Epithelial cell of proximal tubule (primary cell): ENCODE measurements around the gene RGS10. TPM values are rescaled to one million over a fixed set of nuclear protein-coding genes. Genes with fewer than 3 reads are reported as not detected.
A peak's percentile ranks its signal among the peaks of the same experiment; 100 is the strongest.

Experiments used
- DNase-seq: peaks from one replicate; pipeline ENCODE4 v3.0.0-alpha.2; 2011; ENCODE audit warnings: low read depth
- H3K4me3 ChIP-seq: 2 replicates; pipeline ENCODE4 v1.5.1; 2011; ENCODE audit warnings: low read depth, mild to moderate bottlenecking, low read length
- CTCF ChIP-seq: conservative IDR thresholded peaks from 2 replicates; pipeline ENCODE4 v1.5.1; 2012; ENCODE audit warnings: low read depth, mild to moderate bottlenecking, low read length
- total RNA-seq: library from RNA; depleted of rRNA; stranded (reverse); fragments of >200 nt; gene quantifications from 2 replicates; pipeline ENCODE4 v1.2.3, GENCODE V29; 2015

RGS10 gene
- total RNA-seq, 1 donor from 2014 or later = 85.9 TPM

DNA sequence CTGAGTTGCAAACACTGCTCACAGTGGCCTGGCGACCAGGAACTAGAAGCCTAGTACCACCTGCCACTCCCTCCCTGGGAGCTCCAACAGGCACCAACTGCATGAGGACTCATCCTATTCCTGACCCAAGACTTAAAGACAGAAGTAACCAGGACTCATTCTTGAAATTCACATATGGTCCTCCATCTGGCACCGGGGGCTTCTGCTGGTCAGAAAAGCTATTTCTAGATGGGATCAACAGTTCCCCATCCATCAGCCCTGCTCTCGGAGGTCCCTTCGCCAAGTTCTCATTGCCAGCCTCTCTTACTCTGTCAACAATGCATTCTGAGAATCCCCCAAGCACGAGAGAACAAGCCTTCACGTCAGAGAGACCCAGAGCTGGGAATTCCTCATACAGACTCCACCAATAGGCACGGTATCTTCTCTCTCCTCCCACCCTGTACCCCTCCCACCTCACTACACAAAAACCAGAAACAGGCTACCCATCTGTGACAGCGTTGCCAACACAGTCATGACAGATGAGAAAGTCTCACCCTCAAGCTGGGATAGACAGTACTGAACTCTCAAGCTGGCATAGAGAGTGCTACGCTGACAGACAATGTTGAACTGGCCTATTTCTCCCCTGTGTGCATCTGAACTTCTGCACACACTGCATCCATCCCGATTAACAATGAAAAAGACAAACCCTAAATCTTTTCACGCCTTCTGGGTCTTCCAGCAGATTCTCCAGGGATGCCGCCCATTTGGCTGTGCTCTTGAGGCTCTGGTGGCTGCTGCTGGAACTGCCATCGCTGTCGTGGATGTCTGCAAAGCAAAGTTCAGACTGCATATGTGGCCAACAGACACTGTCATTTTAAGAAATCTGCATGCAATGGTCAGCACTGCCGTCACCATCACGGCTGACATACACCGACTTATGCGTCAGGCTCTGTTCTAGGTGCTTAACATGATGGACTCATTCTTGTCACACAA lies 15.6 kb downstream of the RGS10 start:
- peak; percentile 25 for TF ChIP-seq CTCF
- no peak overlapping the region for H3K4me3 ChIP-seq
- DNase-seq = no peak

- no peak for DNase-seq
- H3K4me3 ChIP-seq = no peak overlapping the region
- TF ChIP-seq CTCF = no peak
Observed at GRCh38 chr10:119526149-119526548, 16.4 kb downstream of the RGS10 start.

DNA sequence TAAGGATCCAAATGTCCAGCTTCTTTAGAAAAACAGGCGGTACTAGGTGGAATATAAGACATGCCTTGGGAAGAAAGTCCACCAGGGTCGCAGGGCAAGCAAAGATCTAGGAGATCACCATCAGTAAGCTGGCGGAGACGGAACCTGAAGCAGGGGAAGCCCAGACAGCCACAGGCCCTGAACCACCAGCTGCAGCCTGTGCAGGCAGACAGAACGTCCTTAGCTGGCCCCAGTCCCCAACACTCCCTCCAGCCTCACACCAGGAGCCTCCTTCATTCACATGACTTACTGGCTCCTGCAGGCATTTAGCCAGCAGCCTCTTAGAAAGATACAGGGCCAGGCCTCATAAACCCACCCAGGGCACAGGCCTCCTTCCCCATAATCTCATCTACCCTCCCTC lies 17.4 kb downstream of the RGS10 start:
- no peak overlapping the region for H3K4me3 ChIP-seq
- DNase-seq = no peak
- no peak for TF ChIP-seq CTCF

GRCh38 chr10:119524720-119525070 lies 17.8 kb downstream of the RGS10 start:
- DNase-seq = no peak

GRCh38 chr10:119523895-119524719 lies 18.4 kb downstream of the RGS10 start:
- no peak overlapping the region for H3K4me3 ChIP-seq
- no peak for DNase-seq
- no peak for TF ChIP-seq CTCF

More at GRCh38 chr10:119524720-119525070, 17.8 kb downstream of the RGS10 start:
- no peak for TF ChIP-seq CTCF
- no peak overlapping the region for H3K4me3 ChIP-seq

- DNase-seq = no peak
- no peak for TF ChIP-seq CTCF
- no peak overlapping the region for H3K4me3 ChIP-seq
Observed at GRCh38 chr10:119522747-119523426, 19.6 kb downstream of the RGS10 start.
